GM21390 (cell line): Measurements from ENCODE around the gene NFX1.

ENCODE experiments used
- ATAC-seq: cut with Tn5 transposase; IDR thresholded peaks from one replicate; pipeline ENCODE4 v1.9.1; 2021; ENCODE audit not compliant: unreplicated experiment

NFX1 gene

DNA sequence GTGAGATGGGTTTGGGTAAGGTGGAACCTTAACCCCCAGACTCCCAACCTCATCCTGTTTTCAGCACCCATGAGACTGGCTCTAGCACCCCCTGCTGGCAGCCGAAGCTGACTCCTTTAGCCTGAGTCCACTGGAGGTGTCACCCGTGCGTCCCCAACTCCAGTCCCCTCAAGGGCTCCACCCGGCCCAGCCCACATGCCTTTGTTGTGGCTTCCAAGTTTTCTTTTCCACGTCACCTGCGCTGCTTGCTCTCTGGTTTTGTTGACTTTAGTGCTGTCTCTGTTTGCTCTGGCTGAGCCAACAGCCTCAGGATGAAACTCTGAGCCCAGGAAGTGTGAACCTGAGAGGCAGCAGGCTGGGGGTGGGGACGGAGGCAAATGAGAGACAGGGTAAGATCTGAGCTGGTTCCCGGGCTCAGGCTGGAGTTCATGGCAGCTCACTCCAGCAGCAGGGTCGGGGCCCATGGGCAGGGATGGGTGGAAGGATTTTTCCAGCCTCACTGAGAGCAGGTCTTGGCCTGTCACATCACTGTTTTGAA is 125.3 kb downstream of the NFX1 start:
- peak; percentile 49 for ATAC-seq

GRCh38 chr9:33416996-33417395 is 126.7 kb downstream of the NFX1 start:
- no peak for ATAC-seq

- no peak for ATAC-seq
Observed at GRCh38 chr9:33418090-33418489, 127.8 kb downstream of the NFX1 start.

DNA sequence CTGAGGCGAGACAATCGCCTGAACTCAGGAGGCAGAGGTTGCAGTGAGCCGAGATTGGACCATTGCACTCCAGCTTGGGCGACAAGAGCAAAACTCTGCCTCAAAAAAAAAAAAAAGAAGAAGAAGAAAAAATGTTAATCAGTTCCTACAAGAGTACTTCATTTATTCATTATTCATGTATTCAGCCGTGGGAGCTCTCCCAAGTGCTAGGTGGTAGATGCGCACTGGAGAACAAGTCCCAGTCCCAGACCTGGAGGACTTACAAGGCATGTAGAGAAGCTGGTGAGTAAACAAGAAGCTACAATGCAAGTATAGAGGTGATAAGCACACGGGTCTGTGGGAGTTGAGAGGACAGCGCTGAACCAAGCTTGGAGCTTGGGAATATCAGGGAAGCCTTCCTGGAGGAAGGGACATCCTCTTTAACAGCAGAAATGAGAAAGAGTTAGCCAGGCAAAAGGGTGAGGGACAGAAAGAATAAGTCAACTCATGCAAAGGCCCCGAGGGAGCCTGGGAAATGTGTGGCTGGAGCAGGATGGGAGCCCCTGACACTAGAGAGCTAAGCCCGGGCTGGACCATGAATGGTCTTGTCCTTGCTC is 129.5 kb downstream of the NFX1 start:
- ATAC-seq, result no peak
